ENCODE results near the gene C6orf120. TPM values are rescaled to one million over a fixed set of nuclear protein-coding genes. Genes with fewer than 3 reads are reported as not detected.

C6orf120 gene
- total RNA-seq, 2 donors from 2014 or later: 12.2 to 21.3 TPM

DNA sequence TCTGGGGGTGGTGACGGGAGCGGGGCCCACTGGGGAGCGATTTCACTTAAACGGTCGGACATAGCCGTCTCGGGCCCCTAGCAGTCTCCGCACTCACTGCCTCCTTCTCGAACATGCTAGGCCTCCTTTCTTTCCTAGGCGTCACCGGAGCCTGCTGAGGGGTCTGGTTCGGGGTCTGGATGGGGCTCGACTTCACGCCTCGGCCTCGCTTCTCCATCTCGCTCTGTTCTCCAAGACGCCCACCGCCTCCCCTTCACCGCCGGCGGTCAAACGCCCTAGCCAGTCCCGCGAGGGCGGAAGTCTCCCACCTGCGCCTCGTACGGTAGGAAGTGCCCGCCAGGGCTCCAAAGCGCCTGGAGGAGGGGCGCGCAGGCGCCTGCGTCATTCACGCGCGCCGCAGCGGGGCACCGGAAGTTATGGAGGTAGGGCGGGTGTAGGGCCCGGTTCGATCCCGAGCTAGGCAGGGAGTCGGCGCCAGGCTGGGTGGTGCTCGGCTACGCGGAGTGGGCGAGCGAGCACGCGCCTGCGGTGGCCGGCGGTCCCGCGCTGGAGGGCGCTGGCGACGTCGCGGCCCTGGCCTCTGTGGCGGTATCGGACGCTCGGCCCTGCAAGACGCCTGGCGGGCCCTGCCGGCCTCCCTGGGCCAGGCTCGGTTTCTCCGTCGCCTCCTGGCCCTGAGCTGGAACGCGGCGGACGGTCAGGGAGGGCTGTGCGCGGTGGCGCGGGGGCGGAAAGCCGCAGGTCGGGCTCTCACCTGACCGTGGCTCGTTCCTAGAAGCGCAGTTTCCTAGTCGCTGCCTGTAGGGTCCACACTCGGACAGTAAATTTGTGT, 49.5 kb downstream of the C6orf120 start, which contains the start of the genes DYNLT2 and ERMARD:
DYNLT2 (minus strand) TSS at position 331 of the 832 bp plus-strand sequence; CDS start at position 217, 114 bp downstream.
ERMARD (plus strand) TSS at position 381 of the 832 bp plus-strand sequence; CDS start at position 417, 36 bp downstream.
- intact Hi-C loops (cut with DNase I): no loop called here
- WGBS, 2 donors: 0% methylated on average over 10 to 88 of the region's 90 CpGs
- ATAC-seq: peak; percentile 99

DNA sequence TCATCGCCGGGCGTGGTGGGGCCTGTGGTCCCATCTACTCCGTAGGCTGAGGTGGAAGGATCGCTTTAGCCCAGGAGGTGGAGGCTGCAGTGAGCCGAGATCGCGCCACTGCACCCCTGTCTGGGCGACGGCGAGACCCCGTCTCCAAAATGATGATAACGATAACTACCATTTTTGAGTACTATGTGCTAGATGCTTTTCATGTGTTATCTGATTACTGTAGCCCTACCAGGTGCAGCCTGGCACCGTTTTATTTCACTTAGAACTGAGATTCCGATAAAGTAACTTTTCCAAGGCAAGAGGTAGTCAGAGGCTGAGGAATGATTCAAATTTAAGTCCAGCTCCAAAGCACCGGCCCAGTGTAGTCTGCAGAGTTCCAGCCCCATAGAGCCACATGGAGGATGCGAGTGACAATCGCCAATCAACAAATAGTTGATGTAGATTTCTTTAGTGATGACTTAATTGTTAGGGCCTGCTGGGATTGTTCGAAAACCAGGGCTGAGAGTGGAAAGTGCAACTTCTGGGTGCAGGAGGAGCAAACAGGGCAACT, 50.2 kb downstream of the C6orf120 start:
- peaks cover 21% of the 10 kb centered on the region for H3K4me1 ChIP-seq
- H3K27ac ChIP-seq: peak overlapping the region; percentile 92 to 99 (median 94)
- ATAC-seq (no peak), DNase-seq (no peak)
- peak overlapping the region; percentile 54 to 75 for H3K4me3 ChIP-seq
- H3K27me3 ChIP-seq: no peaks in the 10 kb centered on the region
- intact Hi-C loops (cut with DNase I): no loop called here
- peaks cover 0 to 2% of the 10 kb centered on the region in 2 donors for H3K36me3 ChIP-seq (replicated peaks in 1 of 2; ENCODE audit: insufficient read depth in 1 of 2, low read depth in 2 of 2)
- TF ChIP-seq, protein P1, sequence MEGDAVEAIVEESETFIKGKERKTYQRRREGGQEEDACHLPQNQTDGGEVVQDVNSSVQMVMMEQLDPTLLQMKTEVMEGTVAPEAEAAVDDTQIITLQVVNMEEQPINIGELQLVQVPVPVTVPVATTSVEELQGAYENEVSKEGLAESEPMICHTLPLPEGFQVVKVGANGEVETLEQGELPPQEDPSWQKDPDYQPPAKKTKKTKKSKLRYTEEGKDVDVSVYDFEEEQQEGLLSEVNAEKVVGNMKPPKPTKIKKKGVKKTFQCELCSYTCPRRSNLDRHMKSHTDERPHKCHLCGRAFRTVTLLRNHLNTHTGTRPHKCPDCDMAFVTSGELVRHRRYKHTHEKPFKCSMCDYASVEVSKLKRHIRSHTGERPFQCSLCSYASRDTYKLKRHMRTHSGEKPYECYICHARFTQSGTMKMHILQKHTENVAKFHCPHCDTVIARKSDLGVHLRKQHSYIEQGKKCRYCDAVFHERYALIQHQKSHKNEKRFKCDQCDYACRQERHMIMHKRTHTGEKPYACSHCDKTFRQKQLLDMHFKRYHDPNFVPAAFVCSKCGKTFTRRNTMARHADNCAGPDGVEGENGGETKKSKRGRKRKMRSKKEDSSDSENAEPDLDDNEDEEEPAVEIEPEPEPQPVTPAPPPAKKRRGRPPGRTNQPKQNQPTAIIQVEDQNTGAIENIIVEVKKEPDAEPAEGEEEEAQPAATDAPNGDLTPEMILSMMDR (IDR thresholded peaks at IDR 0.05): no peak
- no peak for TF ChIP-seq POLR2A (IDR thresholded peaks at IDR 0.05)
- 3 to 4% methylated on average over 17 to 19 of the region's 19 CpGs for WGBS, 2 donors
- no peaks in the 10 kb centered on the region for H3K9me3 ChIP-seq

More for the DNA sequence above, 49.5 kb downstream of the C6orf120 start, which contains the start of the genes DYNLT2 and ERMARD:
- Histone ChIP-seq H3K27ac (peak within 1 kb of the TSS; percentile 92 to 99 (median 94)), H3K27me3 (no peaks in the 10 kb centered on the region), H3K4me1 (peaks cover 21% of the 10 kb centered on the region), H3K9me3 (no peaks in the 10 kb centered on the region), H3K36me3 (replicated peaks in 1 of 2; ENCODE audit: insufficient read depth in 1 of 2, low read depth in 2 of 2) (no peaks in the 10 kb centered on the region), H3K4me3 (peak within 1 kb of the TSS; percentile 54 to 75)
- peak; percentile 84 to 96 (median 94) for TF ChIP-seq POLR2A (IDR thresholded peaks at IDR 0.05)
- TF ChIP-seq, protein P1 (IDR thresholded peaks at IDR 0.05): peak in 6 of 7 experiments; percentile 11 to 70 (median 65)
- DNase-seq: peak; percentile 93 to 96 (median 94)

Other genes starting within 250 kb of the C6orf120 start
- gene WDR27, start 97 bp upstream of the C6orf120 start, total RNA-seq: 10 to 100 TPM; 38.2 to 38.7 TPM
- gene PHF10, start 22.4 kb downstream of the C6orf120 start, total RNA-seq: 10 to 100 TPM; 27.8 to 33.0 TPM
- gene DYNLT2, start 49.4 kb downstream of the C6orf120 start, total RNA-seq: 1 to 10 TPM; 1.3 to 3.6 TPM
- 10 to 100 TPM in 1 of 2 donors, 1 to 10 TPM in 1; 8.6 to 12.2 TPM for gene ERMARD, start 49.5 kb downstream of the C6orf120 start, total RNA-seq